Brain microvascular endothelial cell (primary cell): ENCODE data around the gene UNC13C.

Experiments
- DNase-seq: peaks from one replicate; pipeline ENCODE4 v3.0.0-alpha.2; 2020
- H3K27ac ChIP-seq: fragments of 250-450 bp; sonication (Bioruptor Pico); 2 replicates; pipeline ENCODE4 v1.5.1; 2020; ENCODE audit warnings: mild to moderate bottlenecking, moderate library complexity
- H3K27me3 ChIP-seq: fragments of 250-450 bp; sonication (Bioruptor Pico); replicated peaks from 2 replicates; pipeline ENCODE4 v1.5.1; 2020; ENCODE audit warnings: mild to moderate bottlenecking
- H3K36me3 ChIP-seq: fragments of 250-450 bp; sonication (Bioruptor Pico); replicated peaks from 2 replicates; pipeline ENCODE4 v1.5.1; 2020; ENCODE audit warnings: mild to moderate bottlenecking
- H3K4me3 ChIP-seq: 2 replicates; pipeline ENCODE4 v1.5.1; 2011; ENCODE audit warnings: low read depth, mild to moderate bottlenecking, control low read depth, low read length, moderate library complexity
- CTCF ChIP-seq: IDR thresholded peaks from 2 replicates; pipeline ENCODE4 v1.5.1; 2011; ENCODE audit warnings: low read depth, mild to moderate bottlenecking, moderate library complexity, low read length, control low read depth, inconsistent platforms; ENCODE audit errors: missing control alignments
- in situ Hi-C: cut with HindIII; loops from 2 replicates; pipeline ENCODE4 v1.10.0; 2017; ENCODE audit warnings: low sequenced_read_pairs, low pct_ligation_motif_present

The UNC13C gene

GRCh38 chr15:54547491-54547890 lies 569.2 kb downstream of the UNC13C start:
- in situ Hi-C loops = no loop called here
- TF ChIP-seq CTCF = no peak
- no peaks in the 10 kb centered on the region for H3K36me3 ChIP-seq
- no peaks in the 10 kb centered on the region for H3K27me3 ChIP-seq
- H3K4me3 ChIP-seq = no peak overlapping the region
- no peak for DNase-seq
- no peak overlapping the region for H3K27ac ChIP-seq

- DNase-seq = no peak
- TF ChIP-seq CTCF = no peak
- Histone ChIP-seq H3K27me3 (no peaks in the 10 kb centered on the region), H3K36me3 (no peaks in the 10 kb centered on the region), H3K4me3 (no peak overlapping the region), H3K27ac (no peak overlapping the region)
- in situ Hi-C loops = no loop called here
Observed at GRCh38 chr15:54550954-54551353, 572.7 kb downstream of the UNC13C start.

- no peaks in the 10 kb centered on the region for H3K36me3 ChIP-seq
- H3K4me3 ChIP-seq = no peak overlapping the region
- in situ Hi-C loops = no loop called here
- no peak for DNase-seq
- H3K27ac ChIP-seq = no peak overlapping the region
- no peak for TF ChIP-seq CTCF
- no peaks in the 10 kb centered on the region for H3K27me3 ChIP-seq
Observed at GRCh38 chr15:54556231-54556630, 578.0 kb downstream of the UNC13C start.

- Histone ChIP-seq H3K4me3 (no peak overlapping the region), H3K27me3 (no peaks in the 10 kb centered on the region), H3K27ac (no peak overlapping the region), H3K36me3 (no peaks in the 10 kb centered on the region)
- in situ Hi-C loops = no loop called here
- DNase-seq = no peak
- no peak for TF ChIP-seq CTCF
Observed at GRCh38 chr15:54559405-54560069, 581.3 kb downstream of the UNC13C start.

- Histone ChIP-seq H3K27ac (no peak overlapping the region), H3K36me3 (no peaks in the 10 kb centered on the region), H3K4me3 (no peak overlapping the region), H3K27me3 (no peaks in the 10 kb centered on the region)
- no peak for DNase-seq
- no peak for TF ChIP-seq CTCF
- in situ Hi-C loops = no loop called here
Observed at GRCh38 chr15:54560417-54560816, 582.2 kb downstream of the UNC13C start.

- Histone ChIP-seq H3K4me3 (no peak overlapping the region), H3K36me3 (no peaks in the 10 kb centered on the region), H3K27me3 (no peaks in the 10 kb centered on the region), H3K27ac (no peak overlapping the region)
- no peak for DNase-seq
- in situ Hi-C loops = no loop called here
- TF ChIP-seq CTCF = no peak
Observed at GRCh38 chr15:54564166-54564565, 585.9 kb downstream of the UNC13C start.
